Activated T-helper 1 cell treated with anti-CD3 and anti-CD28 coated beads, Interleukin-2, amount 50 U/mL, for 16 hours (primary cell): ENCODE results near the gene KRT74.

Experiments used
- DNase-seq, 2 donors: peaks; one replicate each; pipeline ENCODE4 v3.0.0-alpha.2; 2020; ENCODE audit warnings: low read depth in 1 of 2, low spot score in 1 of 2

The KRT74 gene

DNA sequence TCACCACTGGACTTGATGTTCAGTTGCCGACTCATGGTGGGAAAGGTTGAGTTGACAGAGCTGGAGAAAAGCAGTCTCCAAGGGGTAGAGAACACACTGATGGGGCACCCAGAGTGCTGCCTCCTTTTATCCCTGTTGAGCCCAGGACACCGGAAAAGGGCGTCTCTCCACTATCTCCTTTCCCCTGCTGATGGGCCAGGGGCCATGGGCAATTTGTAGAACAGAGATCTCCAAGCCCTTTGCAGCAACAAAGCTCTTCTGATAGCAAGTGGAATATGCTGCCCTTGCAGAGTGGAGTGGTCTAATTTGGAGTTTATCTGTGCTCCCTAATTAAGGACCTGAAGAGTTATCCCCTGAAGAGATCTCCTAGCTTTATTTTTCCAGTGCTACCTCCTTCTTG is at the start of gene KRT74:
KRT74 (minus strand) TSS at position 101 of the 400 bp plus-strand sequence; CDS start at position 35, 66 bp downstream.
- DNase-seq = no peak

GRCh38 chr12:52622349-52622748 is 48.7 kb upstream of the KRT74 start:
- no peak for DNase-seq

DNA sequence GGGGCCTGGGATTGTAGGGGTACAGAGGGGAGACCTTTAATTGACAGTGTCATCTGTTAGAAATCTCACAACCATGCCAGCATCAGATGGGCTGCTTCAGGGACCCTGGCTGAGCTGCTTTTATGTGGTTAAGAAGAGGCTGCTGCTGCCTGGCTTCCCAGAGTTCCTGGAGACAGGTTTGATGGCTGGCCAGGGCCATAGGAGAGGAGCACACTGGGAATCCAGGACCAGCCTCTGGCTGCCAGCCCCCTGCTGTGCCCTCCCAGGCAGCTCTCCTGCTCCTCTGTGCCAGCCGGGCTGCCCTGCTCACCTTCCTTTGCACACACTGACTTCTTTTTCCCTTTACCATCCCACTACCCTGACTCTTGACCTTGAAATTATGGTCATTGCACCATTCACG is 45.2 kb upstream of the KRT74 start:
- DNase-seq = no peak

- DNase-seq = no peak
Measured at GRCh38 chr12:52618216-52618615, 44.6 kb upstream of the KRT74 start, which contains the start of gene KRT73. Gene KRT73, minus strand, starts transcription at chr12:52618559. Its CDS starts 35 bp downstream, at chr12:52618524.

GRCh38 chr12:52617403-52617785 is 43.8 kb upstream of the KRT74 start:
- DNase-seq = no peak

GRCh38 chr12:52616680-52617402 is 43.2 kb upstream of the KRT74 start:
- DNase-seq = no peak

- no peak for DNase-seq
Measured at GRCh38 chr12:52615912-52616311, 42.3 kb upstream of the KRT74 start.

GRCh38 chr12:52615208-52615868 is 41.7 kb upstream of the KRT74 start:
- DNase-seq = no peak

DNA sequence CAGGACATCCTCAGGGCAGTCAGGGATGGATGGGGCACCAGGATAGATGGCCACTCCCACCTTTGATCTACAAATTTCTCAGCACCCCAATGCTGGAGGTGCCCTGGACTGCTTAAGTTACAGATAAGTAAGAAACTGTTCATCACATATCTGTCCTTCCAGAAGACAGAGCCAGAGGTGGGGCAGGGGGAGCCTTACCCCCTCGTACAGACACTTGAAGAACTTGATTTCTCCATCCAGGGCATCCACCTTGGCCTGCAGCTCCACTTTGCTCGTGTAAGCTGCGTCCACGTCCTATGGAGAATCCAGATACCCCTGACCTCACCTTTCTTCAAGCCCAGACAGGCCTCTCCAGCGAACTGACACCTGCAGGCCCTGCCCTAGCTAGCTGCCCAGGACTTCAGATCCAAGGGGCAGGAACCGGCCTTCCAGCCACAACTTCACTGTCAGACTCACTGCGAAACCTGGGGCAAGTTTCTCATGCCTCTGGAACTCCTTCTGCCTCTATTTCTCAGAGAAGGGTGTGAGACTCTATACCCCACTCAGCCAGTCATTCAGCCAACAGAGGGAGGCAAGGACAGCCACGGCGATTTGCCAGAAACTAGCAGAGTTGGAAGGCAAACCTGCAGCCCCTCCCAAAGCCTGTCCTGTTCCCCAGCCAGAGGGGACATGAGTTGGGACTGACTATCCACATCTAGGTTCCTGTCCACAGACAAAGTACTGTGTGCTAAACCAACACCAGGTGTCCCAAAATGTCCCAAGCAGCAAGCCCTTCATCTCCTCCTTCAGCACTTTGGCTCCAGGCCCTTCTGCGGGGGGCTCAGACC is 41.0 kb upstream of the KRT74 start:
- DNase-seq = no peak

DNA sequence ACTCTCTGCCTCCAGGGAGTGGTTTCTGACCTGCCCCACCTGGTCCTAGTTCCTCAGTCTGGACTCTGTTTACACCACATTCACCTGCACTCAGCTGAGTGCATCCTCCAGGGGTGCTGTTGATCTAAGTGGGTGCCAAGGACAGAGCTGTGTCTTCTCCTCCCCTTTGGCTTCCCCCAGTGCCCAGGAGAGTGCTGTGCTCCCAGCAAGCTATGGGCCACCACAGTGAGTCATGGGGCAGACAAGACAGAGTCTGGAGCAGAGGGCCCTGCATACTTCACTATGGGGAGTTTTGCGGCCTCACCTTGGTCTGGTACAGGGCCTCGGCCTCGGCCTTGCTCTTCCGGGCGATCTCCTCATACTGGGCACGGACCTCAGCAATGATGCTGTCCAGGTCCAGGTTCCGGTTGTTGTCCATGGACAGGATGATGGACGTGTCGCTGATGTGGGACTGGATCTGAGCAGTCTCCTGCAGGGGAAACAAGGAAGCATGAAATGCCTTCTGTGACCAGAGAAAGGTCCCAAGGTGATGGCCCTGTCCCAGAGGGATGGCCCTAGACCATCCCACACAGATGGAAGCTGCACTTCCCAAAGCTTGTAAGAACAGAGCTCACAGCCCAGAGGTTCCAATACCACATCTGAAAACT is 39.9 kb upstream of the KRT74 start:
- DNase-seq = no peak

DNA sequence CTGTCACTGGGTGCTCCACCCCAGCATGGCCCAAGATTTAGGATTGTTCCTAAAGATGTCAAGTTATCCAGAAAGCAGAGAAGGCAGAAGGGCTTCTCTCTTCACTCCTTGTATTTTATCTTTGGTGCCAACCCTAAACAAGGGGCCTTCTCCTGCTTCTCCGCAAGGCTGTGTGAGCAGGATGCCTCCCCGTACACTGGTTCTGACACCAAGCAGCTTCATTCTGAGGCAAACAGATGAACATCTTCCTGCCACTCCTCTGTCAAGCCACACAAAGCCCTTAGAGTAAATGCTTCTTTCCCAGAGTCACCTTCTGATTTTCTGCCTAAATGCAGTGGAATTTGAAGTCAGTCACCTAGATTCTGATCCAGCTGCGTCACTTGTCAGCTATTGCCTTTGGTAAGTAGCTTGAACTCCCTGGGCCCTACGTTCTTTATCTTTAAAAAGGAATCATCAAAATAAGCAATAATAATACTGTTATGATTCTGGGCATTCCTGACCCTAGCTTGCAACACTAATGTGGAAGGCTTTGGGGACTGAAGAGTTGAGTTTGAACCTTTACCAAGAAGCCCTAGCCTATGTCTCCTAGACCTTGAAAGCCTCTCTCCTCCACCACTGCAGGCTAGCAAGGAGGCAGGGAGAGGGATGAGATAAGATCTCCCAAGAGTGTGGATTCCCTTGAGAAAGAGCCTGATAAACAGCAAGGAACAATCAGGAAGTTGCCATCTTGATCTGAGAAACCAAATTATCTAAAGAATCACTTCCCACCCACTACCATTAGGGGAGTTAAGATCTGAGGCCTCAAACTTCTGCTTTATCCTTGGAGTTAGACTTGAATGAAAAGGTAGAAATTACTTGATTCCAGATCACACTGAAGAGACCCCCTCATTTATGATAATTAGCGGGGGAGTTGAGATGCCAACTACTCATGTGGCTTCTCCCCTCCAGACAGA is 39.1 kb upstream of the KRT74 start:
- no peak for DNase-seq

- DNase-seq = no peak
Measured at GRCh38 chr12:52611080-52611468, 37.4 kb upstream of the KRT74 start.

GRCh38 chr12:52608826-52609630 is 35.4 kb upstream of the KRT74 start:
- DNase-seq = no peak

DNA sequence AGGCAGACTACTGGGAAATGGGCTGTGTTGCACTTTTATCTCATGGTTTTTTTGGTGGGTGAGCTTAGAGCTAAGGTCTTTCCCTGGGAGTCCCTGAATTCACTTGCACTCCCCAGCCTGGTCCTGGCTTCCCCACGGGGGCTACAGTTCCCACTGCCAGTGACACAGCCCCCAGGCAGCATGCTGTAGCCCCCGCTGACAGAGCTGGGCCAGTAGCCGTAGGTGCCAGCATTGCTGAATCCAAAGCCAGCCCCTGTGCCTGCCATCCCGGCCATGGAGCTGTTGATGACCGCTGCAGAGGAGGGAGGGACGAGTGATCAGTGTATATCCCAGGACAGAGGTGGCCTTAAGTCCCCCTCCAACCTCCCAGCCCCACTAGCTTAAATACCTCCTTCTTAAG is 34.5 kb upstream of the KRT74 start:
- DNase-seq = no peak

- no peak for DNase-seq
Measured at GRCh38 chr12:52607314-52607713, 33.7 kb upstream of the KRT74 start.

DNA sequence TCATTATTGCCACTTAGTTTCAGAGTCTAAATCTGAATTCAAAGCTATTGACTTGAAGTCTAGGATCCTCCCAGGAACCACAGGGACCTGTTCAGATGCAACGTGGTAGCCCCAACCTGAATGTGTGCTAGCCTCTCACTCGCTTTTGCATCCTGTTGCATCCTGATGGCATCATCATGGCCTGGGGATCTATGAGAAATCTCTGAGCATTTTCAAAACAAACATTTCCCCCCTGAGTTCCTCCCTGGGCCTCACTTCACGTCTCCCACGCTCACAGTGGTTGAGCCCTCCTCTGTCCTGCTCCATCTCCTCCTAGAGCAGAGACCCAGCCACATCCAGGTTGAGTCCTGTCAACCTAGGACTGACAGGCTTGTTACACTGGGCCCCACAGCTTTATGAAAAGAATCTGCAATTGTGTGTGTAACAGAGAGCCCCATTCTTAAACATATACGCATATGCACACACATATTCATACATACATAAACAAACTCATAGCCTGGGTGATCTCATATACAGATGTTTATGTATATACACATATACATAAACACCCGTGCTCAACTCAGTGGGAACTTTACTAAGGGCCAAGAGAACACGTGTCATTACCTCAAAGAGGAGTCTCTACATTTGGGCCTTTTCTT is 33.1 kb upstream of the KRT74 start:
- no peak for DNase-seq

DNA sequence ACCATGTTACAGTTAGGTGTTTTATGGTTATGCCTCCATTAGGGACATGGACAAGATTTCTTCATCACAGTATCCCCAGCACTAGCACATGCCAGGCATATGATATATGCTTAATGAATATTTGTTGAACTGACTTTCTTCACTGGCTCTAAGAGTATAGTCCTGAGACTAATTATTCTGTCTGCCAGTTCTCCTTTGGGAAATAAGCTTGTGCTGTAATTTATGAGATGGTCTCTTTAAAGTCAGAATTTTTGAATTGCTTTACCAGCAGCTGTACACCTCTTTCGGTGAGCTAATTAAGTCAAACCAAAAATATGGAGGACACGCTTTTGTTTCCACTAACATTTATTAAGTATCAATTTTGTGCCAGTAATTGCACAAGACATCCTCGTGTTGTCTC is 32.5 kb upstream of the KRT74 start:
- no peak for DNase-seq

DNA sequence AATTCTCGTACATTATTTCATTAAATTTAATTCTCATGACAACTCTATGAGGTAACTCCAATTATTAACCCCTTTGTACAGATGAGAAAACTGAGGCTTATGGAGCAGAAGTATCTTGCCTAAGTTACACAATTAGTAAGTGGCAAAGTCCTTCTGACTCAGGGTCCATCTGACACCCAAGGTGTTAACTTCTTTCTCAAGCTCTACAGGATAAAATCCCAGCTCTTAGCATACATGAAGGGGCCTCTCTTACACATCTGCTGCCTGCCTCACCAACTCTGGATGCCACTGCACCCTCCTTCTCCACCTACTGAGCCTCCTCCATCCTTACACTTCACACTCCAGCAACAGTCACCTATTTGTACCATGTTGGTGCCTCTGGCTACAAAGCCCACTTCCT is 31.9 kb upstream of the KRT74 start:
- no peak for DNase-seq

GRCh38 chr12:52604859-52605258 is 31.2 kb upstream of the KRT74 start:
- DNase-seq = no peak
